ENCODE measurements around the gene MACROD2.
"Not testable (repeated sequence)": the region's sequence is repeated elsewhere in the genome, so short reads cannot be mapped to it uniquely, and the experiment has no call there.

Gene MACROD2

GRCh38 chr20:15515691-15516090, 1520.4 kb downstream of the MACROD2 start:
- DNase-seq = no peak

GRCh38 chr20:15520930-15521524, 1525.7 kb downstream of the MACROD2 start:
- no peak for DNase-seq

- no peak for DNase-seq
Observed at GRCh38 chr20:15523400-15523799, 1528.1 kb downstream of the MACROD2 start.

- no peak for DNase-seq
Observed at GRCh38 chr20:15528391-15529111, 1533.2 kb downstream of the MACROD2 start.

- no peak for DNase-seq
Observed at GRCh38 chr20:15535863-15536262, 1540.5 kb downstream of the MACROD2 start.

- DNase-seq = not testable (repeated sequence)
Observed at GRCh38 chr20:15537200-15537599, 1541.9 kb downstream of the MACROD2 start.

- DNase-seq = no peak
Observed at GRCh38 chr20:15542655-15543054, 1547.3 kb downstream of the MACROD2 start.

- DNase-seq = no peak
Observed at GRCh38 chr20:15544742-15545141, 1549.4 kb downstream of the MACROD2 start.

- no peak for DNase-seq
Observed at GRCh38 chr20:15546525-15547023, 1551.3 kb downstream of the MACROD2 start.

- no peak for DNase-seq
Observed at GRCh38 chr20:15547119-15547518, 1551.8 kb downstream of the MACROD2 start.

- no peak for DNase-seq
Observed at GRCh38 chr20:15550116-15550870, 1555.0 kb downstream of the MACROD2 start.

- no peak for DNase-seq
Observed at GRCh38 chr20:15555913-15556312, 1560.6 kb downstream of the MACROD2 start.

- DNase-seq = no peak
Observed at GRCh38 chr20:15556869-15557268, 1561.6 kb downstream of the MACROD2 start.

GRCh38 chr20:15561070-15561569, 1565.8 kb downstream of the MACROD2 start:
- no peak for DNase-seq

GRCh38 chr20:15561707-15562404, 1566.5 kb downstream of the MACROD2 start:
- peak; percentile 84 for DNase-seq

- no peak for DNase-seq
Observed at GRCh38 chr20:15563836-15564235, 1568.5 kb downstream of the MACROD2 start.

- no peak for DNase-seq
Observed at GRCh38 chr20:15564981-15565380, 1569.7 kb downstream of the MACROD2 start.

- DNase-seq = no peak
Observed at GRCh38 chr20:15565786-15566185, 1570.5 kb downstream of the MACROD2 start.

GRCh38 chr20:15567219-15567618, 1571.9 kb downstream of the MACROD2 start:
- DNase-seq = no peak

- no peak for DNase-seq
Observed at GRCh38 chr20:15570156-15570555, 1574.8 kb downstream of the MACROD2 start.

GRCh38 chr20:15571056-15571455, 1575.7 kb downstream of the MACROD2 start:
- no peak for DNase-seq

GRCh38 chr20:15575255-15575654, 1579.9 kb downstream of the MACROD2 start:
- DNase-seq = no peak

GRCh38 chr20:15576411-15576810, 1581.1 kb downstream of the MACROD2 start:
- no peak for DNase-seq

Data from midbrain (tissue), 1 donor.